Fibroblast of mammary gland (primary cell): ENCODE data around the gene OPHN1.

Experiments
- DNase-seq: peaks from one replicate; pipeline ENCODE4 v3.0.0-alpha.2; 2010; ENCODE audit warnings: low read depth
- H3K4me3 ChIP-seq: 2 replicates; pipeline ENCODE4 v1.5.1; 2011; ENCODE audit warnings: low read depth, mild to moderate bottlenecking, low read length, moderate library complexity; ENCODE audit not compliant: control insufficient read depth
- TF ChIP-seq, protein P1 (sequence below): conservative IDR thresholded peaks from 2 replicates; pipeline ENCODE4 v1.5.1; 2011; ENCODE audit warnings: low read depth, low read length, inconsistent platforms; ENCODE audit not compliant: control insufficient read depth, insufficient read depth

Gene OPHN1

GRCh38 chrX:68204521-68205038, 228.7 kb downstream of the OPHN1 start:
- no peak overlapping the region for H3K4me3 ChIP-seq
- TF ChIP-seq, protein P1, sequence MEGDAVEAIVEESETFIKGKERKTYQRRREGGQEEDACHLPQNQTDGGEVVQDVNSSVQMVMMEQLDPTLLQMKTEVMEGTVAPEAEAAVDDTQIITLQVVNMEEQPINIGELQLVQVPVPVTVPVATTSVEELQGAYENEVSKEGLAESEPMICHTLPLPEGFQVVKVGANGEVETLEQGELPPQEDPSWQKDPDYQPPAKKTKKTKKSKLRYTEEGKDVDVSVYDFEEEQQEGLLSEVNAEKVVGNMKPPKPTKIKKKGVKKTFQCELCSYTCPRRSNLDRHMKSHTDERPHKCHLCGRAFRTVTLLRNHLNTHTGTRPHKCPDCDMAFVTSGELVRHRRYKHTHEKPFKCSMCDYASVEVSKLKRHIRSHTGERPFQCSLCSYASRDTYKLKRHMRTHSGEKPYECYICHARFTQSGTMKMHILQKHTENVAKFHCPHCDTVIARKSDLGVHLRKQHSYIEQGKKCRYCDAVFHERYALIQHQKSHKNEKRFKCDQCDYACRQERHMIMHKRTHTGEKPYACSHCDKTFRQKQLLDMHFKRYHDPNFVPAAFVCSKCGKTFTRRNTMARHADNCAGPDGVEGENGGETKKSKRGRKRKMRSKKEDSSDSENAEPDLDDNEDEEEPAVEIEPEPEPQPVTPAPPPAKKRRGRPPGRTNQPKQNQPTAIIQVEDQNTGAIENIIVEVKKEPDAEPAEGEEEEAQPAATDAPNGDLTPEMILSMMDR, result no peak
- no peak for DNase-seq

- no peak overlapping the region for H3K4me3 ChIP-seq
- DNase-seq, result no peak
- TF ChIP-seq, protein P1, result no peak
Observed at GRCh38 chrX:68203646-68204045, 229.6 kb downstream of the OPHN1 start.

DNA sequence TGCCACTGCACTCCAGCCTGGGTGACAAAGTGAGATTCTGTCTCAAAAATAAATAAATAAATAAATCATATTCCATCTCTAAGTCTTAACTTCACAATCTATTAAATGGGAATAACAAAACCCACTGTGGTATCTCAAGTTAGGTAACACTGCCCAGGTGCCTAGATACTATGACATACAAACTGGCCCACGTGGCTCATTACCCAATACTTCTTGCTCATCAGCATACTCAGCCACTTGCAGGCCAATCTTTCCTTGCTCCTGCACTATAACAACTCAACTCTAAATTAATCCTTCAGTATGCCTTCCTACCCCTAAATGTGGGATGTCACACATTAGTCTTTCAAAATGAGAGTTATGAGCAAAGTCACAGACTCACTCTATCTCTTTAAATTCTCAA, 230.1 kb downstream of the OPHN1 start:
- DNase-seq, result peak; percentile 7
- H3K4me3 ChIP-seq, result no peak overlapping the region
- TF ChIP-seq, protein P1, result no peak

- no peak overlapping the region for H3K4me3 ChIP-seq
- TF ChIP-seq, protein P1, result no peak
- DNase-seq, result no peak
Observed at GRCh38 chrX:68199062-68199848, 234.0 kb downstream of the OPHN1 start.

DNA sequence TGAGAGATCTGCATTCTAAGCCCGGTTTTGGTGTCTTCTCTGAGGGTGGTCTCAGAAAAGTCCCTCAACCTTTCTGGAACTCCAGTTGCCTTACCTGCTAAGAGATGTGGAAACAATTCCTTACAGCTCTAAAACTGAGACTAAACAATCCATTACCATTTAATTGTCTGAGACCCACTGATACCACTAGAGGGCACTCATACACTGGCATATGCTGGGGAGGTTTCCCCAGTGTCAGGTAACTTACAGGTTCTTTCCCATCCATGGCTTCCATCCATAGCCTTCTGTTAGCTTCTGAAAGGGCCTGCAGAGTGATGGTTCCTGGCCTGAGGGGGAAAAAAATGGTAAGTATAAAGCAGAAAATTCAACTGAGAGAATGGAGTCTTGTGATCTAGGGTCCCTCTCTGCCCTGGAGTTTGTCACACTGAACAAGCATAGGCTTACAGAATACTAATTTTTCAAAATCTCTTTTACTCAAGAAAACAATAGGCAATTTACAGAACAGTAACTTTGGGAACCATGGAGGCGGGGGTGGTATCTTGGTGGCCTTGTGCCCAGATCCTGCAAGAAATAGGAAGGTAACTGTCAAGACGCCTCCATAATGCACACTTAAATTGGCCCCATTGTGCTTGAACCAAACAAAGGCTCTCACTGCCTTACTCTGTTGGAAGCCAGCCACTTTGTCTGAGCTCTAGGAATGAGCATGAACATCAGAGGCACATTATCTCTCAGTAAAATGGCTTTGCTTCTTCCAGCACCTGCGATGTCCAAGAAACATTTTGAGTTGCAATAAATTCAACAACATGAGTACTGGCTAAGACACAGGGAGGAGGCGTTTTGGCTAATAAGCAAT, 236.1 kb downstream of the OPHN1 start:
- peak; percentile 53 for DNase-seq
- H3K4me3 ChIP-seq, result no peak overlapping the region
- TF ChIP-seq, protein P1, result peak; percentile 81

- TF ChIP-seq, protein P1, result no peak
- no peak overlapping the region for H3K4me3 ChIP-seq
- DNase-seq, result no peak
Observed at GRCh38 chrX:68195561-68195960, 237.7 kb downstream of the OPHN1 start.
